ENCODE measurements around the gene CLEC4F. TPM values are rescaled to one million over a fixed set of nuclear protein-coding genes. Genes with fewer than 3 reads are reported as not detected.

The CLEC4F gene
- total and polyA plus RNA-seq, 2 experiments from 2014 or later, result not detected

- DNase-seq (ENCODE audit: low spot score) (no peak), ATAC-seq (no peak)
- H3K4me3 Mint-ChIP-seq, result no peak overlapping the region
- peaks cover 5% of the 10 kb centered on the region for H3K27me3 Mint-ChIP-seq (ENCODE audit: insufficient read depth, low read depth, poor library complexity)
- Histone ChIP-seq H3K27me3 (ENCODE audit: insufficient read depth) (peaks cover 3% of the 10 kb centered on the region; the same call in 1 of the 2 replicates), H3K4me3 (no peak overlapping the region), H4K20me1 (replicated peaks; ENCODE audit: insufficient read depth) (no peaks in the 10 kb centered on the region), H3K9me2 (ENCODE audit: insufficient read depth) (peaks cover 9% of the 10 kb centered on the region), H3F3A (replicated peaks; ENCODE audit: low read depth) (no peaks in the 10 kb centered on the region), H2AFZ (no peak overlapping the region), H3K27ac (ENCODE audit: low read depth) (no peak overlapping the region), H3K79me2 (replicated peaks; ENCODE audit: insufficient read depth) (no peaks in the 10 kb centered on the region), H3K4me2 (no peak overlapping the region), H3K36me3 (ENCODE audit: insufficient read depth) (no peaks in the 10 kb centered on the region), H3K4me1 (ENCODE audit: insufficient read depth) (no peaks in the 10 kb centered on the region)
- H3K9me3 Mint-ChIP-seq, result no peaks in the 10 kb centered on the region; the same call in 2 of the 3 replicates
- no peak overlapping the region for H3K27ac Mint-ChIP-seq
- H3K4me1 Mint-ChIP-seq, result no peaks in the 10 kb centered on the region; the same call in 2 of the 3 replicates
- no peaks in the 10 kb centered on the region for H3K36me3 Mint-ChIP-seq (ENCODE audit: low read depth)
- TF ChIP-seq ZNF114 (CRISPR knock-in tag; IDR thresholded peaks at IDR 0.05) (no peak), CREB1 (CRISPR knock-in tag; IDR thresholded peaks at IDR 0.05; ENCODE audit: low read depth) (no peak), EZH2phosphoT487 (IDR thresholded peaks at IDR 0.05; ENCODE audit: unreplicated experiment) (no peak), EZH2 (IDR thresholded peaks at IDR 0.05; ENCODE audit: low read depth, unreplicated experiment) (no peak), ETS1 (IDR thresholded peaks at IDR 0.05) (no peak), ZNF331 (CRISPR knock-in tag; IDR thresholded peaks at IDR 0.05; ENCODE audit: low read depth) (no peak), REST (IDR thresholded peaks at IDR 0.05; ENCODE audit: unreplicated experiment) (no peak), JUNB (IDR thresholded peaks at IDR 0.05; ENCODE audit: unreplicated experiment) (no peak), STAT1 (IDR thresholded peaks at IDR 0.05; ENCODE audit: unreplicated experiment) (no peak)
Observed at GRCh38 chr2:70817284-70817954, 3.0 kb downstream of the CLEC4F start.

- Histone ChIP-seq H3K4me2 (no peak overlapping the region), H3K27ac (ENCODE audit: low read depth) (no peak overlapping the region), H3K79me2 (replicated peaks; ENCODE audit: insufficient read depth) (no peaks in the 10 kb centered on the region), H3K4me1 (ENCODE audit: insufficient read depth) (no peaks in the 10 kb centered on the region), H2AFZ (no peak overlapping the region), H3K36me3 (ENCODE audit: insufficient read depth) (no peaks in the 10 kb centered on the region), H4K20me1 (replicated peaks; ENCODE audit: insufficient read depth) (no peaks in the 10 kb centered on the region), H3F3A (replicated peaks; ENCODE audit: low read depth) (no peaks in the 10 kb centered on the region), H3K4me3 (no peak overlapping the region), H3K27me3 (ENCODE audit: insufficient read depth) (peaks cover 3% of the 10 kb centered on the region; the same call in 1 of the 2 replicates), H3K9me2 (ENCODE audit: insufficient read depth) (peaks cover 13% of the 10 kb centered on the region)
- no peak for DNase-seq (ENCODE audit: low spot score)
- Mint-ChIP-seq H3K4me3 (no peak overlapping the region), H3K27ac (no peak overlapping the region), H3K27me3 (ENCODE audit: insufficient read depth, low read depth, poor library complexity) (peaks cover 5% of the 10 kb centered on the region), H3K9me3 (no peaks in the 10 kb centered on the region; the same call in 2 of the 3 replicates), H3K4me1 (no peaks in the 10 kb centered on the region; the same call in 2 of the 3 replicates), H3K36me3 (ENCODE audit: low read depth) (no peaks in the 10 kb centered on the region)
- no peak for ATAC-seq
- TF ChIP-seq ZNF331 (CRISPR knock-in tag; IDR thresholded peaks at IDR 0.05; ENCODE audit: low read depth) (no peak), JUNB (IDR thresholded peaks at IDR 0.05; ENCODE audit: unreplicated experiment) (no peak), POLR2AphosphoS5 (IDR thresholded peaks at IDR 0.05; ENCODE audit: low read depth) (no peak), CREB1 (CRISPR knock-in tag; IDR thresholded peaks at IDR 0.05; ENCODE audit: low read depth) (no peak), CTCF (conservative IDR thresholded peaks at IDR 0.05; ENCODE audit: low read depth in 2 of 2) (no peak)
Observed at GRCh38 chr2:70816726-70817125, 3.7 kb downstream of the CLEC4F start.
